ENCODE data around the gene TULP3. TPM values are rescaled to one million over a fixed set of nuclear protein-coding genes. Genes with fewer than 3 reads are reported as not detected.

The TULP3 gene
- total and polyA plus RNA-seq, 10 of the 15 experiments (the other 5 are each of a cell fraction or from before 2014, with no cell fraction given): 3.1 to 10.4 (median 8.1) TPM

GRCh38 chr12:2858334-2858733 lies 32.4 kb upstream of the TULP3 start:
- CTCF ChIA-PET: interaction anchor here (0.6 to 1.6 kb wide), 3 partner anchors 13 to 158 kb away, joined by 3 to 4 read pairs (median 3); no protein-coding TSS in a partner anchor
- H3K4me3 ChIP-seq: no peak overlapping the region

More at GRCh38 chr12:2858334-2858733, 32.4 kb upstream of the TULP3 start:
- no peaks in the 10 kb centered on the region for H3K4me1 ChIP-seq (ENCODE audit: control insufficient read depth, insufficient read depth, low read length)
- peaks cover 15 to 17% of the 10 kb centered on the region in 2 experiments; a peak in 3 of 4 replicates for H3K36me3 ChIP-seq (ENCODE audit: control insufficient read depth in 2 of 2, insufficient read depth in 2 of 2, low read length in 1 of 2)
- in situ Hi-C loops (cut with MboI) (no loop called here), intact Hi-C loops (cut with micrococcal nuclease; ENCODE audit: unreplicated experiment) (no loop called here)
- no peak for DNase-seq (ENCODE audit: low read depth, low spot score)
- H3K9ac ChIP-seq (ENCODE audit: control insufficient read depth, insufficient read depth, low read length): no peak overlapping the region
- no peaks in the 10 kb centered on the region for H3K27me3 ChIP-seq (replicated peaks in 1 of 2; ENCODE audit: control insufficient read depth in 2 of 2, insufficient read depth in 2 of 2, low read length in 1 of 2)
- 87% methylated on average over 2 of the region's 2 CpGs for WGBS (ENCODE audit: insufficient coverage, insufficient replicate concordance, low lambda C conversion rate, missing lambda C conversion rate)
- H3K4me2 ChIP-seq (ENCODE audit: control insufficient read depth, insufficient read depth): no peak overlapping the region
- no peak overlapping the region for H3K27ac ChIP-seq (ENCODE audit: control insufficient read depth, insufficient read depth)
- no peaks in the 10 kb centered on the region for H4K20me1 ChIP-seq (ENCODE audit: control insufficient read depth, insufficient read depth)
- TF ChIP-seq NR2C2 (IDR thresholded peaks at IDR 0.05; ENCODE audit: borderline replicate concordance, control insufficient read depth, insufficient read length, low read depth): no peak
- TF ChIP-seq, protein P1, sequence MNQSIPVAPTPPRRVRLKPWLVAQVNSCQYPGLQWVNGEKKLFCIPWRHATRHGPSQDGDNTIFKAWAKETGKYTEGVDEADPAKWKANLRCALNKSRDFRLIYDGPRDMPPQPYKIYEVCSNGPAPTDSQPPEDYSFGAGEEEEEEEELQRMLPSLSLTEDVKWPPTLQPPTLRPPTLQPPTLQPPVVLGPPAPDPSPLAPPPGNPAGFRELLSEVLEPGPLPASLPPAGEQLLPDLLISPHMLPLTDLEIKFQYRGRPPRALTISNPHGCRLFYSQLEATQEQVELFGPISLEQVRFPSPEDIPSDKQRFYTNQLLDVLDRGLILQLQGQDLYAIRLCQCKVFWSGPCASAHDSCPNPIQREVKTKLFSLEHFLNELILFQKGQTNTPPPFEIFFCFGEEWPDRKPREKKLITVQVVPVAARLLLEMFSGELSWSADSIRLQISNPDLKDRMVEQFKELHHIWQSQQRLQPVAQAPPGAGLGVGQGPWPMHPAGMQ (IDR thresholded peaks at IDR 0.05; ENCODE audit: borderline replicate concordance): no peak
- TF ChIP-seq, protein P2, sequence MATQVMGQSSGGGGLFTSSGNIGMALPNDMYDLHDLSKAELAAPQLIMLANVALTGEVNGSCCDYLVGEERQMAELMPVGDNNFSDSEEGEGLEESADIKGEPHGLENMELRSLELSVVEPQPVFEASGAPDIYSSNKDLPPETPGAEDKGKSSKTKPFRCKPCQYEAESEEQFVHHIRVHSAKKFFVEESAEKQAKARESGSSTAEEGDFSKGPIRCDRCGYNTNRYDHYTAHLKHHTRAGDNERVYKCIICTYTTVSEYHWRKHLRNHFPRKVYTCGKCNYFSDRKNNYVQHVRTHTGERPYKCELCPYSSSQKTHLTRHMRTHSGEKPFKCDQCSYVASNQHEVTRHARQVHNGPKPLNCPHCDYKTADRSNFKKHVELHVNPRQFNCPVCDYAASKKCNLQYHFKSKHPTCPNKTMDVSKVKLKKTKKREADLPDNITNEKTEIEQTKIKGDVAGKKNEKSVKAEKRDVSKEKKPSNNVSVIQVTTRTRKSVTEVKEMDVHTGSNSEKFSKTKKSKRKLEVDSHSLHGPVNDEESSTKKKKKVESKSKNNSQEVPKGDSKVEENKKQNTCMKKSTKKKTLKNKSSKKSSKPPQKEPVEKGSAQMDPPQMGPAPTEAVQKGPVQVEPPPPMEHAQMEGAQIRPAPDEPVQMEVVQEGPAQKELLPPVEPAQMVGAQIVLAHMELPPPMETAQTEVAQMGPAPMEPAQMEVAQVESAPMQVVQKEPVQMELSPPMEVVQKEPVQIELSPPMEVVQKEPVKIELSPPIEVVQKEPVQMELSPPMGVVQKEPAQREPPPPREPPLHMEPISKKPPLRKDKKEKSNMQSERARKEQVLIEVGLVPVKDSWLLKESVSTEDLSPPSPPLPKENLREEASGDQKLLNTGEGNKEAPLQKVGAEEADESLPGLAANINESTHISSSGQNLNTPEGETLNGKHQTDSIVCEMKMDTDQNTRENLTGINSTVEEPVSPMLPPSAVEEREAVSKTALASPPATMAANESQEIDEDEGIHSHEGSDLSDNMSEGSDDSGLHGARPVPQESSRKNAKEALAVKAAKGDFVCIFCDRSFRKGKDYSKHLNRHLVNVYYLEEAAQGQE (IDR thresholded peaks at IDR 0.05; ENCODE audit: low read depth, low read length): no peak
- no peak for TF ChIP-seq PML (IDR thresholded peaks at IDR 0.05; ENCODE audit: low read length)
- TF ChIP-seq FOXK2 (IDR thresholded peaks at IDR 0.05): no peak
- H2AFZ ChIP-seq (ENCODE audit: control insufficient read depth, low read depth, low read length): no peak overlapping the region
- RAD21 ChIA-PET (ENCODE audit: unreplicated experiment): no interaction called here
- POLR2A ChIA-PET: interaction anchor here (0.5 to 0.7 kb wide), 2 partner anchors 17 to 56 kb away, joined by 3 to 5 read pairs; no protein-coding TSS in a partner anchor
- no peak for ATAC-seq
- H3K9me3 ChIP-seq (replicated peaks; ENCODE audit: control insufficient read depth, insufficient read depth, low read length): no peaks in the 10 kb centered on the region
- FAIRE-seq: no peak
- SMC1A ChIA-PET (ENCODE audit: uncharacterized antibody, unreplicated experiment): interaction anchor here (1.6 kb wide), 1 partner anchor 16 kb away, joined by 3 read pairs; no protein-coding TSS in a partner anchor
- BruUV-seq (replicated peaks): no TSS peak
- no peaks in the 10 kb centered on the region for H3K79me2 ChIP-seq (ENCODE audit: control insufficient read depth, insufficient read depth, low read length)
